Middle frontal gyrus (tissue), 1 donor: Measurements from ENCODE around the gene ARF1.

Experiments
- DNase-seq: peaks from one replicate; pipeline ENCODE4 v3.0.0-alpha.2; 2015; ENCODE audit warnings: low spot score; ENCODE audit errors: extremely low spot score

The ARF1 gene

GRCh38 chr1:228120857-228121489 is 38.5 kb downstream of the ARF1 start:
- no peak for DNase-seq

GRCh38 chr1:228122921-228123441 is 40.5 kb downstream of the ARF1 start:
- DNase-seq = no peak

GRCh38 chr1:228123505-228123904 is 41.0 kb downstream of the ARF1 start:
- no peak for DNase-seq

GRCh38 chr1:228125185-228125584 is 42.7 kb downstream of the ARF1 start:
- DNase-seq = no peak

- no peak for DNase-seq
These were observed 49.3 kb downstream of the ARF1 start for GRCh38 chr1:228131766-228132165.

GRCh38 chr1:228134591-228134990 is 52.1 kb downstream of the ARF1 start:
- no peak for DNase-seq

- DNase-seq = no peak
These were observed 54.4 kb downstream of the ARF1 start for GRCh38 chr1:228136901-228137300.

GRCh38 chr1:228139406-228139930 is 57.0 kb downstream of the ARF1 start:
- no peak for DNase-seq

GRCh38 chr1:228139931-228140723 is 57.6 kb downstream of the ARF1 start, which contains the start of gene GUK1:
Gene GUK1, plus strand, starts transcription at chr1:228140279. Its CDS starts 24 bp downstream, at chr1:228140303.
- DNase-seq = peak; percentile 93

GRCh38 chr1:228140724-228141225 is 58.3 kb downstream of the ARF1 start:
- no peak for DNase-seq

- no peak for DNase-seq
These were observed 58.9 kb downstream of the ARF1 start for GRCh38 chr1:228141226-228142044.

GRCh38 chr1:228142155-228142691 is 59.7 kb downstream of the ARF1 start:
- no peak for DNase-seq

- no peak for DNase-seq
These were observed 60.2 kb downstream of the ARF1 start for GRCh38 chr1:228142701-228143136.

- no peak for DNase-seq
These were observed 61.1 kb downstream of the ARF1 start for GRCh38 chr1:228143480-228144192.

GRCh38 chr1:228144193-228144992 is 61.9 kb downstream of the ARF1 start:
- no peak for DNase-seq

GRCh38 chr1:228144993-228145343 is 62.5 kb downstream of the ARF1 start:
- DNase-seq = no peak

- no peak for DNase-seq
These were observed 63.2 kb downstream of the ARF1 start for GRCh38 chr1:228145463-228146416.

- no peak for DNase-seq
These were observed 64.1 kb downstream of the ARF1 start for GRCh38 chr1:228146417-228147150.
